Measurements from ENCODE around the gene APMAP. TPM values are rescaled to one million over a fixed set of nuclear protein-coding genes. Genes with fewer than 3 reads are reported as not detected.

The APMAP gene
- total RNA-seq, 3 donors from 2014 or later (not counting 1 experiment from before 2014, with no cell fraction given), result 205 to 212 (median 207) TPM

GRCh38 chr20:24994470-24995368 lies 2.2 kb upstream of the APMAP start:
- DNase-seq, result peak; percentile 74 to 92
- peak overlapping the region; percentile 93 to 94 for H3K27ac Mint-ChIP-seq
- no peak overlapping the region for H3K4me3 ChIP-seq (ENCODE audit: low read length)
- ATAC-seq, result peak; percentile 32 to 63 (median 39)
- TF ChIP-seq CTCF (IDR thresholded peaks at IDR 0.05), result peak; percentile 93
- H3K36me3 ChIP-seq (ENCODE audit: control insufficient read depth, insufficient read depth, low read length), result no peaks in the 10 kb centered on the region
- peaks cover 36 to 40% of the 10 kb centered on the region in 2 donors for H3K4me1 Mint-ChIP-seq
- intact Hi-C loops (cut with micrococcal nuclease), result loop anchor here (1.0 kb wide), 2 partner anchors 71 to 405 kb away; no protein-coding TSS in a partner anchor
- H3K9me3 Mint-ChIP-seq, result no peaks in the 10 kb centered on the region
- H3K27me3 ChIP-seq (ENCODE audit: control insufficient read depth, insufficient read depth, low read length), result no peaks in the 10 kb centered on the region
- H3K27ac ChIP-seq (ENCODE audit: low read length), result no peak overlapping the region
- peaks cover 19% of the 10 kb centered on the region for H3K4me1 ChIP-seq (ENCODE audit: control insufficient read depth, insufficient read depth, low read length)
- no peaks in the 10 kb centered on the region for H3K27me3 Mint-ChIP-seq (ENCODE audit: low read depth in 2 of 2)
- no peaks in the 10 kb centered on the region for H3K9me3 ChIP-seq (ENCODE audit: control insufficient read depth, insufficient read depth, low read length)
- peak overlapping the region; percentile 78 for H3K4me3 Mint-ChIP-seq
- WGBS (ENCODE audit: insufficient coverage), result 44% methylated on average over 20 of the region's 20 CpGs
- H3K36me3 Mint-ChIP-seq, result no peaks in the 10 kb centered on the region

GRCh38 chr20:24994186-24994465 lies 1.6 kb upstream of the APMAP start:
- peak overlapping the region; percentile 93 to 94 for H3K27ac Mint-ChIP-seq
- peak overlapping the region; percentile 5 for H3K4me3 Mint-ChIP-seq
- H3K36me3 ChIP-seq (ENCODE audit: control insufficient read depth, insufficient read depth, low read length), result no peaks in the 10 kb centered on the region
- DNase-seq (peak in 1 of 2 donors; percentile 11), ATAC-seq (no peak)
- no peaks in the 10 kb centered on the region for H3K9me3 Mint-ChIP-seq
- no peak for TF ChIP-seq CTCF (IDR thresholded peaks at IDR 0.05)
- H3K27me3 ChIP-seq (ENCODE audit: control insufficient read depth, insufficient read depth, low read length), result no peaks in the 10 kb centered on the region
- H3K36me3 Mint-ChIP-seq, result no peaks in the 10 kb centered on the region
- no peaks in the 10 kb centered on the region for H3K9me3 ChIP-seq (ENCODE audit: control insufficient read depth, insufficient read depth, low read length)
- peaks cover 42 to 45% of the 10 kb centered on the region in 2 donors for H3K4me1 Mint-ChIP-seq
- 92% methylated on average over 1 of the region's 1 CpG for WGBS (ENCODE audit: insufficient coverage)
- H3K27me3 Mint-ChIP-seq (ENCODE audit: low read depth in 2 of 2), result no peaks in the 10 kb centered on the region
- H3K4me1 ChIP-seq (ENCODE audit: control insufficient read depth, insufficient read depth, low read length), result peaks cover 25% of the 10 kb centered on the region
- no peak overlapping the region for H3K4me3 ChIP-seq (ENCODE audit: low read length)
- no peak overlapping the region for H3K27ac ChIP-seq (ENCODE audit: low read length)
- intact Hi-C loops (cut with micrococcal nuclease), result no loop called here

- peaks cover 47 to 51% of the 10 kb centered on the region in 2 donors for H3K4me1 Mint-ChIP-seq
- no peaks in the 10 kb centered on the region for H3K27me3 Mint-ChIP-seq (ENCODE audit: low read depth in 2 of 2)
- TF ChIP-seq CTCF (IDR thresholded peaks at IDR 0.05), result no peak
- Histone ChIP-seq H3K4me3 (ENCODE audit: low read length) (peak overlapping the region; percentile 95), H3K27me3 (ENCODE audit: control insufficient read depth, insufficient read depth, low read length) (no peaks in the 10 kb centered on the region), H3K4me1 (ENCODE audit: control insufficient read depth, insufficient read depth, low read length) (peaks cover 31% of the 10 kb centered on the region), H3K27ac (ENCODE audit: low read length) (peak overlapping the region; percentile 98), H3K9me3 (ENCODE audit: control insufficient read depth, insufficient read depth, low read length) (no peaks in the 10 kb centered on the region), H3K36me3 (ENCODE audit: control insufficient read depth, insufficient read depth, low read length) (no peaks in the 10 kb centered on the region)
- intact Hi-C loops (cut with micrococcal nuclease), result loop anchor here (2.0 kb wide), 1 partner anchor 203 kb away; no protein-coding TSS in a partner anchor
- H3K27ac Mint-ChIP-seq, result peak overlapping the region; percentile 93 to 94
- DNase-seq, result peak in 1 of 2 donors; percentile 23
- 76% methylated on average over 8 of the region's 9 CpGs for WGBS (ENCODE audit: insufficient coverage)
- no peak for ATAC-seq
- H3K9me3 Mint-ChIP-seq, result no peaks in the 10 kb centered on the region
- H3K36me3 Mint-ChIP-seq, result no peaks in the 10 kb centered on the region
- peak overlapping the region; percentile 83 for H3K4me3 Mint-ChIP-seq
Measured at GRCh38 chr20:24993337-24994185, 1.0 kb upstream of the APMAP start.

Measured in natural killer cell (primary cell).